K562 (cell line): ENCODE measurements around the gene CABP4. TPM values are rescaled to one million over a fixed set of nuclear protein-coding genes. Genes with fewer than 3 reads are reported as not detected.
A peak's percentile ranks its signal among the peaks of the same experiment; 100 is the strongest.

Experiments used
- E2F3 ChIP-seq: fragments of 250-450 bp; sonication (Bioruptor Pico); IDR thresholded peaks from 2 replicates; pipeline ENCODE4 v1.4.0; 2020; ENCODE audit warnings: mild to moderate bottlenecking
- EWSR1 ChIP-seq: fragments of 450-650 bp; IDR thresholded peaks from 2 replicates; pipeline ENCODE4 v1.6.1; 2018; ENCODE audit warnings: borderline replicate concordance, mild to moderate bottlenecking, low read depth, moderate library complexity; ENCODE audit not compliant: partially characterized antibody
- GATAD2B ChIP-seq: fragments of 450-650 bp; IDR thresholded peaks from 2 replicates; pipeline ENCODE4 v1.6.1; 2017; ENCODE audit warnings: mild to moderate bottlenecking, borderline replicate concordance
- ILF3 ChIP-seq: fragments of 450-650 bp; IDR thresholded peaks from 2 replicates; pipeline ENCODE4 v1.6.1; 2018; ENCODE audit warnings: antibody characterized with exemption, mild to moderate bottlenecking, moderate library complexity, borderline replicate concordance
- KDM1A ChIP-seq, 2 experiments: fragments of 450-650 bp; IDR thresholded peaks; 2 replicates each; pipeline ENCODE4 v1.6.1; 2016; ENCODE audit warnings: mild to moderate bottlenecking in 2 of 2
- KLF6 ChIP-seq: fragments of 250-450 bp; sonication (Bioruptor Pico); IDR thresholded peaks from 2 replicates; pipeline ENCODE4 v1.4.0; 2020; ENCODE audit warnings: mild to moderate bottlenecking, moderate library complexity, borderline replicate concordance
- MCM7 ChIP-seq, 2 experiments: fragments of 450-650 bp; IDR thresholded peaks; 2 replicates each; pipeline ENCODE4 v1.6.1; 2016 to 2018
- MYC ChIP-seq, 2 experiments: fragments of 250-450 bp in 1 of 2; sonication (Bioruptor Pico) in 1 of 2; IDR thresholded peaks; 2 replicates each; pipeline versions ENCODE4 v1.5.1 to v1.6.1; 2012 to 2021; ENCODE audit warnings: low read depth in 2 of 2, borderline replicate concordance in 1 of 2, improper control_type of control experiment in 1 of 2, low read length in 1 of 2, mild to moderate bottlenecking in 1 of 2, moderate library complexity in 1 of 2
- NCOR1 ChIP-seq: fragments of 450-650 bp; IDR thresholded peaks from 2 replicates; pipeline ENCODE4 v1.6.1; 2016; ENCODE audit warnings: mild to moderate bottlenecking, moderate library complexity
- NELFE ChIP-seq: IDR thresholded peaks from 2 replicates; pipeline ENCODE4 v1.6.1; 2011; ENCODE audit warnings: mild to moderate bottlenecking; ENCODE audit not compliant: insufficient read depth, insufficient read length
- NEUROD1 ChIP-seq: fragments of 150-350 bp; IDR thresholded peaks from 2 replicates; pipeline ENCODE4 v1.6.1; 2014; ENCODE audit warnings: borderline replicate concordance, low read length, low read depth; ENCODE audit not compliant: partially characterized antibody
- POLR2AphosphoS5 ChIP-seq: IDR thresholded peaks from 2 replicates; pipeline ENCODE4 v1.6.1; 2011; ENCODE audit warnings: mild to moderate bottlenecking, low read depth, low read length, moderate library complexity; ENCODE audit not compliant: control insufficient read depth, insufficient read depth
- PTRF ChIP-seq: fragments of 450-650 bp; IDR thresholded peaks from 2 replicates; pipeline ENCODE4 v1.6.1; 2016; ENCODE audit warnings: mild to moderate bottlenecking, missing genetic modification characterization, missing compliant biosample characterization
- PURB ChIP-seq: sonication (generic); formaldehyde crosslinking; IDR thresholded peaks from 2 replicates; pipeline ENCODE4 v1.9.0; 2021; ENCODE audit warnings: low read depth, mild to moderate bottlenecking, missing genetic modification reagents
- TRIM28 ChIP-seq: fragments of 450-650 bp; IDR thresholded peaks from 2 replicates; pipeline ENCODE4 v1.6.1; 2017
- ZNF121 ChIP-seq: sonication (generic); formaldehyde crosslinking; conservative IDR thresholded peaks from 2 replicates; pipeline ENCODE4 v1.8.0; 2022; ENCODE audit warnings: missing genetic modification reagents
- ZNF140 ChIP-seq: fragments of 250-450 bp; sonication (Bioruptor Pico); IDR thresholded peaks from 2 replicates; pipeline ENCODE4 v1.8.0; 2021; ENCODE audit warnings: moderate library complexity, mild to moderate bottlenecking, inconsistent platforms
- polyA plus RNA-seq, 8 experiments: library from polyadenylated mRNA; depleted of rRNA in 4 of 8; stranded (reverse) in 5 of 8; unstranded in 3 of 8; fragments of >200 nt; fragmentation: Nextera tagmentation in 2 of 8; fragmentation: Illumina TruSeq in 1 of 8; extraction: Ambion mirVana in 2 of 8; extraction: Trizol in 1 of 8; gene quantifications; 2 replicates each; pipeline versions ENCODE4 v1.2.1 to v1.2.3, GENCODE V29; 2011 to 2014; ENCODE audit warnings: inconsistent platforms in 1 of 8, missing spikeins in 1 of 8
- total RNA-seq, 7 experiments: library from RNA; depleted of rRNA in 6 of 7; stranded (reverse); fragments of >200 nt in 6 of 7; fragmentation: Illumina TruSeq in 2 of 7; extraction: Trizol in 2 of 7; gene quantifications; 2 replicates each; pipeline versions ENCODE4 v1.2.1 to v1.2.3, GENCODE V29; 2011 to 2021; ENCODE audit warnings: low replicate concordance in 1 of 7
- TF ChIP-seq, protein P1 (sequence below): fragments of 450-650 bp; IDR thresholded peaks from 2 replicates; pipeline ENCODE4 v1.6.1; 2017; ENCODE audit warnings: antibody characterized with exemption, mild to moderate bottlenecking
- TF ChIP-seq, protein P2 (sequence below): fragments of 250-450 bp; sonication (Bioruptor Pico); IDR thresholded peaks from 2 replicates; pipeline ENCODE4 v1.9.0; 2021; ENCODE audit warnings: mild to moderate bottlenecking
- TF ChIP-seq, protein P3 (sequence below): fragments of 250-450 bp; sonication (Bioruptor Pico); IDR thresholded peaks from 2 replicates; pipeline ENCODE4 v1.8.0; 2022; ENCODE audit warnings: inconsistent platforms
- TF ChIP-seq, protein P4 (sequence below): sonication (generic); formaldehyde crosslinking; IDR thresholded peaks from 2 replicates; pipeline ENCODE4 v1.8.0; 2023; ENCODE audit warnings: mild to moderate bottlenecking, missing genetic modification reagents

The CABP4 gene
- total and polyA plus RNA-seq, 9 of the 15 experiments (the other 6 are each of a cell fraction or from before 2014, with no cell fraction given) = 0.11 TPM; not detected in 8

DNA sequence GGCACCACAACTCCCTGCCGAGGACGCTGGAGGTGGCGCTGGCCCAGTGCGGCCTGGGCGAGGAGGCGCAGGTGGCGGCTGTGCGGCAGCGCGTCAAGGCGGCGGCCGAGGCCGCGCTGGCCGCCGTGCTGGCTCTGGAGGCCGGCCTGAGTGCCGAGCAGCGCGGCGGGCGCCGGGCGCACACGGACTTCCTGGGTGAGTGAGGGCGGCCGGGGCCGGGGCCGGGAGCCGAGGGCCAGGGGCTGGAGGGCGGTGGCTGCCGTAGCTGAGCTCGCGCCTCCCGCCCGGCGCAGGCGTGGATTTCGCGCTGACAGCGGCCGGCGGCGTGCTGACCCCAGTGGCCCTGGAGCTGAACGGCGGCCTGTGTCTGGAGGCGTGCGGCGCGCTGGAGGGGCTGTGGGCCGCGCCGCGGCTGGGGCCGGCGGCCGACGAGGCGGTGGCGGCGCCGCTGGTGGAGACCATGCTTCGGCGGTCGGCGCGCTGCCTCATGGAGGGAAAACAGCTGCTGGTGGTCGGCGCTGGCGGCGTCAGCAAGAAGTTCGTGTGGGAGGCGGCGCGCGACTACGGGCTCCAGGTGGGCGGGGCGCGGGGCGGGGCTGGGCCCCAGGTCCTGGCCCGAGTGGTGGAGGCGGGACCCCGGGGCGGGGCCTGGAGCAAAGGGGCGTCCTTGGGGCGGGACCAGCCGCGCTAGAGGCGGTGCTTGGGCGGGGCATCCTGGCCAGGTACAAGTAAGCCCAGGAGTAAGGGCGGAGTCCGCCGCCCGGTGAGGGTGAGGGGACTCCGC lies 34.3 kb upstream of the CABP4 start (continued):
- TF ChIP-seq TRIM28 (no peak), E2F3 (CRISPR knock-in tag) (peak; percentile 20; the same call in 1 of the 2 replicates), ZNF121 (CRISPR knock-in tag) (peak; percentile 56), MYC (IDR thresholded peaks at IDR 0.05; ENCODE audit: low read depth, low read length) (peak; percentile 66), MYC (CRISPR knock-in tag; IDR thresholded peaks at IDR 0.05; ENCODE audit: borderline replicate concordance, low read depth) (no peak), PTRF (tag) (no peak), PURB (no peak), KDM1A (IDR thresholded peaks at IDR 0.05) (no peak), MCM7 (IDR thresholded peaks at IDR 0.05) (no peak), ILF3 (no peak), POLR2AphosphoS5 (peak; percentile 58; the same call in 1 of the 2 replicates), NCOR1 (no peak), GATAD2B (peak; percentile 83; the same call in 1 of the 2 replicates), NEUROD1 (no peak), EWSR1 (no peak), KLF6 (CRISPR knock-in tag) (no peak), NELFE (no peak), ZNF140 (CRISPR knock-in tag) (no peak)
- TF ChIP-seq, protein P1, sequence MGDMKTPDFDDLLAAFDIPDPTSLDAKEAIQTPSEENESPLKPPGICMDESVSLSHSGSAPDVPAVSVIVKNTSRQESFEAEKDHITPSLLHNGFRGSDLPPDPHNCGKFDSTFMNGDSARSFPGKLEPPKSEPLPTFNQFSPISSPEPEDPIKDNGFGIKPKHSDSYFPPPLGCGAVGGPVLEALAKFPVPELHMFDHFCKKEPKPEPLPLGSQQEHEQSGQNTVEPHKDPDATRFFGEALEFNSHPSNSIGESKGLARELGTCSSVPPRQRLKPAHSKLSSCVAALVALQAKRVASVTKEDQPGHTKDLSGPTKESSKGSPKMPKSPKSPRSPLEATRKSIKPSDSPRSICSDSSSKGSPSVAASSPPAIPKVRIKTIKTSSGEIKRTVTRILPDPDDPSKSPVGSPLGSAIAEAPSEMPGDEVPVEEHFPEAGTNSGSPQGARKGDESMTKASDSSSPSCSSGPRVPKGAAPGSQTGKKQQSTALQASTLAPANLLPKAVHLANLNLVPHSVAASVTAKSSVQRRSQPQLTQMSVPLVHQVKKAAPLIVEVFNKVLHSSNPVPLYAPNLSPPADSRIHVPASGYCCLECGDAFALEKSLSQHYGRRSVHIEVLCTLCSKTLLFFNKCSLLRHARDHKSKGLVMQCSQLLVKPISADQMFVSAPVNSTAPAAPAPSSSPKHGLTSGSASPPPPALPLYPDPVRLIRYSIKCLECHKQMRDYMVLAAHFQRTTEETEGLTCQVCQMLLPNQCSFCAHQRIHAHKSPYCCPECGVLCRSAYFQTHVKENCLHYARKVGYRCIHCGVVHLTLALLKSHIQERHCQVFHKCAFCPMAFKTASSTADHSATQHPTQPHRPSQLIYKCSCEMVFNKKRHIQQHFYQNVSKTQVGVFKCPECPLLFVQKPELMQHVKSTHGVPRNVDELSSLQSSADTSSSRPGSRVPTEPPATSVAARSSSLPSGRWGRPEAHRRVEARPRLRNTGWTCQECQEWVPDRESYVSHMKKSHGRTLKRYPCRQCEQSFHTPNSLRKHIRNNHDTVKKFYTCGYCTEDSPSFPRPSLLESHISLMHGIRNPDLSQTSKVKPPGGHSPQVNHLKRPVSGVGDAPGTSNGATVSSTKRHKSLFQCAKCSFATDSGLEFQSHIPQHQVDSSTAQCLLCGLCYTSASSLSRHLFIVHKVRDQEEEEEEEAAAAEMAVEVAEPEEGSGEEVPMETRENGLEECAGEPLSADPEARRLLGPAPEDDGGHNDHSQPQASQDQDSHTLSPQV = peak; percentile 83
- TF ChIP-seq, protein P2, sequence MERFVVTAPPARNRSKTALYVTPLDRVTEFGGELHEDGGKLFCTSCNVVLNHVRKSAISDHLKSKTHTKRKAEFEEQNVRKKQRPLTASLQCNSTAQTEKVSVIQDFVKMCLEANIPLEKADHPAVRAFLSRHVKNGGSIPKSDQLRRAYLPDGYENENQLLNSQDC = no peak
- TF ChIP-seq, protein P3, sequence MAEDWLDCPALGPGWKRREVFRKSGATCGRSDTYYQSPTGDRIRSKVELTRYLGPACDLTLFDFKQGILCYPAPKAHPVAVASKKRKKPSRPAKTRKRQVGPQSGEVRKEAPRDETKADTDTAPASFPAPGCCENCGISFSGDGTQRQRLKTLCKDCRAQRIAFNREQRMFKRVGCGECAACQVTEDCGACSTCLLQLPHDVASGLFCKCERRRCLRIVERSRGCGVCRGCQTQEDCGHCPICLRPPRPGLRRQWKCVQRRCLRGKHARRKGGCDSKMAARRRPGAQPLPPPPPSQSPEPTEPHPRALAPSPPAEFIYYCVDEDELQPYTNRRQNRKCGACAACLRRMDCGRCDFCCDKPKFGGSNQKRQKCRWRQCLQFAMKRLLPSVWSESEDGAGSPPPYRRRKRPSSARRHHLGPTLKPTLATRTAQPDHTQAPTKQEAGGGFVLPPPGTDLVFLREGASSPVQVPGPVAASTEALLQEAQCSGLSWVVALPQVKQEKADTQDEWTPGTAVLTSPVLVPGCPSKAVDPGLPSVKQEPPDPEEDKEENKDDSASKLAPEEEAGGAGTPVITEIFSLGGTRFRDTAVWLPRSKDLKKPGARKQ = no peak
- TF ChIP-seq, protein P4, sequence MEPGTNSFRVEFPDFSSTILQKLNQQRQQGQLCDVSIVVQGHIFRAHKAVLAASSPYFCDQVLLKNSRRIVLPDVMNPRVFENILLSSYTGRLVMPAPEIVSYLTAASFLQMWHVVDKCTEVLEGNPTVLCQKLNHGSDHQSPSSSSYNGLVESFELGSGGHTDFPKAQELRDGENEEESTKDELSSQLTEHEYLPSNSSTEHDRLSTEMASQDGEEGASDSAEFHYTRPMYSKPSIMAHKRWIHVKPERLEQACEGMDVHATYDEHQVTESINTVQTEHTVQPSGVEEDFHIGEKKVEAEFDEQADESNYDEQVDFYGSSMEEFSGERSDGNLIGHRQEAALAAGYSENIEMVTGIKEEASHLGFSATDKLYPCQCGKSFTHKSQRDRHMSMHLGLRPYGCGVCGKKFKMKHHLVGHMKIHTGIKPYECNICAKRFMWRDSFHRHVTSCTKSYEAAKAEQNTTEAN (CRISPR knock-in tag) = no peak
